CD14-positive monocyte (primary cell): Measurements from ENCODE around the gene ZSWIM9. TPM values are rescaled to one million over a fixed set of nuclear protein-coding genes. Genes with fewer than 3 reads are reported as not detected.

ENCODE experiments used
- DNase-seq, 3 donors: peaks; one replicate each; pipeline ENCODE4 v3.0.0-alpha.2; 2011 to 2022
- H2AFZ ChIP-seq: 2 replicates; pipeline ENCODE4 v1.6.0; 2012; ENCODE audit warnings: mild to moderate bottlenecking, low read depth, low read length, inconsistent platforms; ENCODE audit not compliant: insufficient read depth, poor library complexity, severe bottlenecking
- H3K27ac ChIP-seq, 2 donors: 1 replicate in 1 of 2; 2 replicates in 1 of 2; pipeline ENCODE4 v1.5.1; 2012 to 2013; ENCODE audit warnings: low read length in 2 of 2, control low read depth in 1 of 2, inconsistent platforms in 1 of 2, low read depth in 1 of 2, mild to moderate bottlenecking in 1 of 2
- H3K27me3 ChIP-seq, 2 donors: one replicate each; pipeline versions ENCODE4 v1.6.0 to v1.6.1; 2011 to 2013; ENCODE audit warnings: low read length in 2 of 2; ENCODE audit not compliant: control insufficient read depth in 2 of 2, insufficient read depth in 2 of 2
- H3K36me3 ChIP-seq, 2 donors: replicated peaks in 1 of 2; 1 replicate in 1 of 2; 2 replicates in 1 of 2; pipeline versions ENCODE4 v1.5.1 to v1.6.1; 2012 to 2013; ENCODE audit warnings: low read length in 2 of 2, control low read depth in 1 of 2, inconsistent platforms in 1 of 2, mild to moderate bottlenecking in 1 of 2; ENCODE audit not compliant: insufficient read depth in 2 of 2, control insufficient read depth in 1 of 2
- H3K4me1 ChIP-seq, 2 donors: 1 replicate in 1 of 2; 2 replicates in 1 of 2; pipeline versions ENCODE4 v1.5.1 to v1.6.1; 2012 to 2013; ENCODE audit warnings: low read length in 2 of 2, control low read depth in 1 of 2, inconsistent platforms in 1 of 2, mild to moderate bottlenecking in 1 of 2, moderate library complexity in 1 of 2; ENCODE audit not compliant: insufficient read depth in 2 of 2, control insufficient read depth in 1 of 2
- H3K4me2 ChIP-seq: replicated peaks from 2 replicates; pipeline ENCODE3; 2012; ENCODE audit warnings: low read length, moderate library complexity, mild to moderate bottlenecking; ENCODE audit not compliant: poor library complexity, severe bottlenecking; ENCODE audit errors: extremely low read depth
- H3K4me3 ChIP-seq, 3 experiments: fragments of 200-600 bp in 1 of 3; sonication (generic) in 1 of 3; replicated peaks in 1 of 3; 1 replicate in 2 of 3; 2 replicates in 1 of 3; pipeline ENCODE4 v1.5.1; 2011 to 2013; ENCODE audit warnings: low read length in 3 of 3, mild to moderate bottlenecking in 3 of 3, control low read depth in 2 of 3, low read depth in 2 of 3, inconsistent platforms in 1 of 3, moderate library complexity in 1 of 3
- H3K79me2 ChIP-seq: 2 replicates; pipeline ENCODE4 v1.6.0; 2012; ENCODE audit warnings: mild to moderate bottlenecking, control low read depth, inconsistent platforms, low read length, moderate library complexity; ENCODE audit not compliant: insufficient read depth
- H3K9ac ChIP-seq: 2 replicates; pipeline ENCODE4 v1.6.0; 2017; ENCODE audit warnings: low read length, mild to moderate bottlenecking; ENCODE audit not compliant: insufficient read depth, poor library complexity, severe bottlenecking
- H3K9me3 ChIP-seq, 2 donors: replicated peaks in 1 of 2; 1 replicate in 1 of 2; 2 replicates in 1 of 2; pipeline versions ENCODE4 v1.5.1 to v1.6.1; 2012 to 2013; ENCODE audit warnings: low read length in 2 of 2, control low read depth in 1 of 2; ENCODE audit not compliant: control insufficient read depth in 1 of 2, insufficient read depth in 1 of 2
- H4K20me1 ChIP-seq: 2 replicates; pipeline ENCODE4 v1.6.0; 2012; ENCODE audit warnings: mild to moderate bottlenecking, low read length, control low read depth, moderate library complexity; ENCODE audit not compliant: insufficient read depth
- H3K27ac Mint-ChIP-seq, 7 donors: one replicate each; pipeline ENCODE4 v1.8.0; 2020; ENCODE audit warnings: mild to moderate bottlenecking in 7 of 7, mixed read lengths in 7 of 7, moderate library complexity in 6 of 7, inconsistent platforms in 2 of 7
- H3K27me3 Mint-ChIP-seq, 3 donors: one replicate each; pipeline ENCODE4 v1.8.0; 2021 to 2022; ENCODE audit warnings: low read depth in 3 of 3, mild to moderate bottlenecking in 3 of 3, mixed read lengths in 3 of 3, moderate library complexity in 3 of 3, inconsistent platforms in 1 of 3
- H3K36me3 Mint-ChIP-seq, 2 donors: one replicate each; pipeline ENCODE4 v1.8.0; 2020; ENCODE audit warnings: mixed read lengths in 2 of 2, inconsistent platforms in 1 of 2, mild to moderate bottlenecking in 1 of 2
- H3K4me1 Mint-ChIP-seq: one replicate; pipeline ENCODE4 v1.8.0; 2020; ENCODE audit warnings: mild to moderate bottlenecking, mixed read lengths
- H3K4me3 Mint-ChIP-seq, 2 donors: one replicate each; pipeline ENCODE4 v1.8.0; 2020; ENCODE audit warnings: mild to moderate bottlenecking in 2 of 2, mixed read lengths in 2 of 2, moderate library complexity in 1 of 2
- H3K9me3 Mint-ChIP-seq, 7 donors: one replicate each; pipeline ENCODE4 v1.8.0; 2020 to 2022; ENCODE audit warnings: mixed read lengths in 7 of 7, mild to moderate bottlenecking in 6 of 7, moderate library complexity in 6 of 7, inconsistent platforms in 2 of 7
- CTCF ChIP-seq: fragments of 200-600 bp; IDR thresholded peaks from one replicate; pipeline ENCODE4 v1.8.0; 2022; ENCODE audit warnings: antibody characterized with exemption, mild to moderate bottlenecking
- WGBS: methylation state at CpG from one replicate; pipeline ENCODE4 v1.1.5; 2013; ENCODE audit warnings: missing lambda C conversion rate; ENCODE audit not compliant: insufficient coverage; 5-methylcytosine and 5-hydroxymethylcytosine counted together
- intact Hi-C, 2 donors: fragments of 100-400 bp; cut with micrococcal nuclease; formaldehyde crosslinking; loops; one replicate each; pipeline versions ENCODE4 v1.15.0 to v1.15.1; 2023
- polyA plus RNA-seq, 3 donors: library from polyadenylated mRNA; depleted of rRNA in 1 of 3; unstranded in 2 of 3; stranded (reverse) in 1 of 3; fragments of 300-500 nt in 2 of 3; fragments of >200 nt in 1 of 3; fragmentation: Illumina TruSeq in 2 of 3; gene quantifications; 1 replicate in 2 of 3; 2 replicates in 1 of 3; pipeline ENCODE4 v1.2.3, GENCODE V29; 2012 to 2021

ZSWIM9 gene
- polyA plus RNA-seq, 3 donors: 0.28 to 2.5 (median 0.97) TPM

DNA sequence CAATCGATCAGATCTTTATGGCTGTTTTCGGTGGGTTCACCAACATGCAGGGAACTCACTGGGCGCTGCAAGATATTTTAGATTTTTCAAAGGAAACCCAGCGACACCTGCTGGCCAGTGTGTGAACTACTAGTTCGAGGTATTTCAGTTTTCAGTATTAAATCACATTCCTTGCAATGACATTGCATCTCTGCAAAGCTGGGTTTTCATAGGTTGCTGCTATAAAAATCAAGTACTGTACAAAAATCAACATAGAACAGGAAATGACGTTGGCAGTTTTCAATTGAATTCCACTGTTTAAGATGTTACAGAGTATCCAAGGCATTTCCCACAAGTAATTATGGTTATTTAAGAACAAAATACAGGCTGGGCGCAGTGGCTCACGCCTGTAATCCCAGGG, 17.9 kb upstream of the ZSWIM9 start:
- Histone ChIP-seq H3K4me1 (no peaks in the 10 kb centered on the region), H3K9me3 (no peaks in the 10 kb centered on the region), H3K4me3 (no peak overlapping the region), H3K36me3 (peaks cover 5 to 43% of the 10 kb centered on the region in 2 donors), H3K27ac (no peak overlapping the region), H2AFZ (no peak overlapping the region), H3K4me2 (no peak overlapping the region), H3K9ac (no peak overlapping the region), H4K20me1 (no peaks in the 10 kb centered on the region), H3K27me3 (no peaks in the 10 kb centered on the region), H3K79me2 (no peaks in the 10 kb centered on the region)
- H3K27me3 Mint-ChIP-seq: peaks cover 0 to 1% (median 1%) of the 10 kb centered on the region in 3 donors
- H3K36me3 Mint-ChIP-seq: peaks cover 36 to 61% of the 10 kb centered on the region in 2 donors
- 67% methylated on average over 4 of the region's 8 CpGs for WGBS
- peak; percentile 79 for TF ChIP-seq CTCF
- peak overlapping the region in 3 of 7 donors; percentile 37 to 58 (median 41) for H3K27ac Mint-ChIP-seq
- DNase-seq: peak; percentile 28 to 55 (median 49)
- no peak overlapping the region for H3K4me3 Mint-ChIP-seq
- intact Hi-C loops: loop anchor here (1.0 to 5.0 kb wide), 2 partner anchors 45 kb away; no protein-coding TSS in a partner anchor
- H3K9me3 Mint-ChIP-seq: peaks cover 0 to 3% (median 0%) of the 10 kb centered on the region in 7 donors
- H3K4me1 Mint-ChIP-seq: no peaks in the 10 kb centered on the region

DNA sequence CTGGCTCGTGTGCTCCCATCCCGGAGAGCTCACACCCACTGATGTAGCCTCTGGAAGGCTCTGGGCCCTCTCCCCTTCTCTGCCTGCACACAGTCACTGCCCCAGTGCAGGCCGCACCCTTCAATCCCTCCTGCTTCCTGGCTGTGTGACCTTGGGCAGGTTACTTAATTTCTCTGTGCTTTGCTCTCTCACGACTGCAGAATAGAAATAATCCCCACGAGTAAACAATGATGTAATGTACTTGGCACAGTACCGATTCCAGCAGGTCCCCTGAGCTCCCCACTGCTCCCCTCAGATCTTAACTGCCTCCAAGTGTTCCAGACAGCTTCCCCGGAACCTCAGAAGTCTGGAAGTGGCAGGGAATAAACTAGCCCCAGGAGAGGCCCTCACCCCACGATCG, 16.5 kb upstream of the ZSWIM9 start:
- Histone ChIP-seq H3K4me3 (no peak overlapping the region), H3K27ac (no peak overlapping the region), H3K9ac (no peak overlapping the region), H3K4me2 (no peak overlapping the region), H4K20me1 (no peaks in the 10 kb centered on the region), H3K4me1 (no peaks in the 10 kb centered on the region), H3K27me3 (no peaks in the 10 kb centered on the region), H3K36me3 (peaks cover 4 to 53% of the 10 kb centered on the region in 2 donors), H2AFZ (no peak overlapping the region), H3K9me3 (no peaks in the 10 kb centered on the region), H3K79me2 (no peaks in the 10 kb centered on the region)
- H3K27ac Mint-ChIP-seq: peak overlapping the region in 5 of 7 donors; percentile 2 to 72 (median 47)
- peaks cover 0 to 1% (median 1%) of the 10 kb centered on the region in 3 donors for H3K27me3 Mint-ChIP-seq
- no peak for DNase-seq
- H3K36me3 Mint-ChIP-seq: peaks cover 38 to 62% of the 10 kb centered on the region in 2 donors
- 90% methylated on average over 8 of the region's 9 CpGs for WGBS
- no peak for TF ChIP-seq CTCF
- peaks cover 0 to 4% (median 0%) of the 10 kb centered on the region in 7 donors for H3K9me3 Mint-ChIP-seq
- H3K4me1 Mint-ChIP-seq: no peaks in the 10 kb centered on the region
- no peak overlapping the region for H3K4me3 Mint-ChIP-seq
- intact Hi-C loops: loop anchor here in 1 of 2 donors (5.0 kb wide), 1 partner anchor 47 kb away; no protein-coding TSS in a partner anchor
